GM21529 (cell line): ENCODE results near the gene ALX4.

Source experiments
- ATAC-seq: cut with Tn5 transposase; IDR thresholded peaks from one replicate; pipeline ENCODE4 v1.9.1; 2021; ENCODE audit not compliant: unreplicated experiment

Gene ALX4

GRCh38 chr11:44335919-44336318 lies 26.0 kb upstream of the ALX4 start:
- no peak for ATAC-seq

- no peak for ATAC-seq
Measured at GRCh38 chr11:44335052-44335760, 25.3 kb upstream of the ALX4 start.

GRCh38 chr11:44334356-44335004 lies 24.5 kb upstream of the ALX4 start:
- no peak for ATAC-seq

- no peak for ATAC-seq
Measured at GRCh38 chr11:44333271-44334218, 23.6 kb upstream of the ALX4 start.

- no peak for ATAC-seq
Measured at GRCh38 chr11:44332665-44333064, 22.7 kb upstream of the ALX4 start.

- no peak for ATAC-seq
Measured at GRCh38 chr11:44329472-44330230, 19.7 kb upstream of the ALX4 start.

GRCh38 chr11:44328138-44328660 lies 18.3 kb upstream of the ALX4 start:
- no peak for ATAC-seq

GRCh38 chr11:44327730-44328129 lies 17.8 kb upstream of the ALX4 start:
- no peak for ATAC-seq

GRCh38 chr11:44326615-44327475 lies 16.9 kb upstream of the ALX4 start:
- no peak for ATAC-seq

- ATAC-seq = no peak
Measured at GRCh38 chr11:44325698-44326097, 15.8 kb upstream of the ALX4 start.

- no peak for ATAC-seq
Measured at GRCh38 chr11:44324749-44325525, 15.0 kb upstream of the ALX4 start.

GRCh38 chr11:44324222-44324621 lies 14.3 kb upstream of the ALX4 start:
- ATAC-seq = no peak

GRCh38 chr11:44322243-44322642 lies 12.3 kb upstream of the ALX4 start:
- ATAC-seq = no peak

- ATAC-seq = no peak
Measured at GRCh38 chr11:44321059-44321458, 11.1 kb upstream of the ALX4 start.

- no peak for ATAC-seq
Measured at GRCh38 chr11:44320289-44320973, 10.5 kb upstream of the ALX4 start.

- no peak for ATAC-seq
Measured at GRCh38 chr11:44319552-44320288, 9.8 kb upstream of the ALX4 start.

- no peak for ATAC-seq
Measured at GRCh38 chr11:44319170-44319551, 9.2 kb upstream of the ALX4 start.

GRCh38 chr11:44318369-44318768 lies 8.4 kb upstream of the ALX4 start:
- no peak for ATAC-seq
